Stimulated activated naive CD4-positive, alpha-beta T cell (primary cell): ENCODE measurements around the gene KRTAP12-2.
"Not testable (repeated sequence)": the region's sequence is repeated elsewhere in the genome, so short reads cannot be mapped to it uniquely, and the experiment has no call there.

ENCODE experiments used
- DNase-seq, 6 experiments: peaks; one replicate each; lab custom pipeline; 2025; lab: John Stamatoyannopoulos, UW

Gene KRTAP12-2

DNA sequence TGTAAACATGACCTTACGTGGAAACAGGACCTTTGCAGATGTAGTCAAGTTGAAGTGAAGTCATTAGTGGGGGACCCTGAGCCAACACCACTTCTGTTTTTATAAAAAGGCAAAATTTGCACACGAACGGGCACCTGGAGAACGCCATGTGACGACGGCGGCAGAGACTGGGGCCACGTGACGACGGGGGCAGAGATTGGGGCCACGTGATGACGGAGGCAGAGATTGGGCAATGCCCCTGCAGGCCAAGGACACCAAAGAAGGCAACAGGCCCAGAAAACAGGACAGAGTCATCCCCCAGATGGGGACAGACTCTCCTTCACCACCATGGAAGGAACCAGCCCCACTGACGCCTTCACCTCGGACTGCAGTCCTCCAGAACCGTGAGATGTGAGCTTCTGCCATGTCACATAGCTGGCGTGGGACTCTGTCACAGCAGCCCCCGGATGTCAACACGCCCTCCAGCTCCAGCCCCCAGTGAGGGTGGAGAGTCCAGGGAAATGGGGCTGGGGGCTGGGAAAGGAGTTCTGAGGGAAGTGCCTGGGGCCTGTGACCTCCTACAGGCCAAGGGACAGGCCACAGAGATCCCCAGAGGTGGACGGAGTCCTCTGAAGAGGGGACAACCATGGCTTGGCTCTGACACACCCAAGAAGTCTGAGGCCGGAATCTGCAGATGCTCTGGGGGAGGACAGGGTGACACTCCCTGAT is 16.3 kb downstream of the KRTAP12-2 start:
- DNase-seq: no peak

DNA sequence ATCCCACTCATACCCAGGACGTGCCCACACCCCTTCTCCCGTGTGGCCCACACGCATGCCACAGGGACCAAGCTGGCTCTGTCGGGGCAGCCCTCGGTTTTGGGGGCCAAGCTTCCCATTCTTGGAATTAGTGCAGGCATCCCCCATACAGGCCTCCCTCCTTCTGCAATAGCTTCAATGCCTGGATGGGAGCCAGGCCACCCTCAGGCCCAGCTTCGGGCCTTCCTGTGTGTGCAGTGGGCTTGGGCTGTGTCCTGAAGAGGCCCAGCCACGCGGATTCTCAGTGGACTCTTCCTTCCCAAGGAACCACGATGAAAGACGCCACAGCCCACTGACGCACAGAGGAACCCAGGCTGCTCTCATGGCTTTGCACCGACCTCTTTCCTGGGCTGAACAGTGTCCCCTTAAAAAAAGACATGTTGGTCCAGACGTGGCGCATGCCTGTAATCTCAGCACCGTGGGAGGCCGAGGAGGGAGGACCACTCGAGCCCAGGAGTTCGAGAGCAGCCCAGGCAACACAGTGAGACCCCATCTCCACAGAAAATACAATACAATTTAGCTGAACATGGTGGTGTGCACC is 17.1 kb downstream of the KRTAP12-2 start:
- DNase-seq: no peak

DNA sequence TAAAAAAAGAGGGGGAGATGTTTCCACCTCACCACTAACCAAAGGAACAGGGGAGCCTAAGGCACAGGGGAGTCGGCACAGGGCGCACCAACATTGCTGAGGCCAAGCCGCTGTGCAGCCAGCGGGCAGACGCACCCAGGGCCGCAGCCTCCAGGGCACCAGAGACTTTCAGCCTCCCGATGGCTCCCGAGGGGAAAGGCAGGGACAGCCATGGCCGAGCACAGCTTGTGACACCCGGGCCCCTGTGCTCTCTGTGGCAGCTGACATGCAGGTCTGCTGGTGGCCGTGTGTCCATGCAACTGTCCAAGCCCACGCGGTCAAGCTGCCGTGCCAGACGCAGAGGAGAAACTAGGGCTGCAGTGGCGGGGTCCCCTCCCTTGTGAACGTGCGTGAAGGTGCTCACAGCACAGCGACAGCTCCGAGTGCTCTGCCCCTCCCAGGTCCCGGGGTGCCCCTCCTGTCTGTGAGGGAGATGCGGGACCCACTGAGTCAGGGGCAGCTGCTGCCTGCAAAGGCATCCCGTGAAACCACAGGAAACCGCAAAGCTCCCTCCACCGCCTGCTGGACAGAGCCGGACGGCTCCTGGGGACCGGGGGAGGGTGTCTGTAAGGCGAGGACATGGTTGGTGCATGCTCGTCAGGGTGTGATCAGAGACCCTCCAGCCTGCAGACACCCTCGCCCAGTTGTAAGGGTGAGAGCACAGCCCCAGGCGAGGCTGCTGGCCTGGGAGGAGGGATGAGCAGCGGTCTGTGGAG is 18.0 kb downstream of the KRTAP12-2 start:
- DNase-seq: no peak

GRCh38 chr21:44647222-44647552 is 19.5 kb downstream of the KRTAP12-2 start:
- no peak for DNase-seq

DNA sequence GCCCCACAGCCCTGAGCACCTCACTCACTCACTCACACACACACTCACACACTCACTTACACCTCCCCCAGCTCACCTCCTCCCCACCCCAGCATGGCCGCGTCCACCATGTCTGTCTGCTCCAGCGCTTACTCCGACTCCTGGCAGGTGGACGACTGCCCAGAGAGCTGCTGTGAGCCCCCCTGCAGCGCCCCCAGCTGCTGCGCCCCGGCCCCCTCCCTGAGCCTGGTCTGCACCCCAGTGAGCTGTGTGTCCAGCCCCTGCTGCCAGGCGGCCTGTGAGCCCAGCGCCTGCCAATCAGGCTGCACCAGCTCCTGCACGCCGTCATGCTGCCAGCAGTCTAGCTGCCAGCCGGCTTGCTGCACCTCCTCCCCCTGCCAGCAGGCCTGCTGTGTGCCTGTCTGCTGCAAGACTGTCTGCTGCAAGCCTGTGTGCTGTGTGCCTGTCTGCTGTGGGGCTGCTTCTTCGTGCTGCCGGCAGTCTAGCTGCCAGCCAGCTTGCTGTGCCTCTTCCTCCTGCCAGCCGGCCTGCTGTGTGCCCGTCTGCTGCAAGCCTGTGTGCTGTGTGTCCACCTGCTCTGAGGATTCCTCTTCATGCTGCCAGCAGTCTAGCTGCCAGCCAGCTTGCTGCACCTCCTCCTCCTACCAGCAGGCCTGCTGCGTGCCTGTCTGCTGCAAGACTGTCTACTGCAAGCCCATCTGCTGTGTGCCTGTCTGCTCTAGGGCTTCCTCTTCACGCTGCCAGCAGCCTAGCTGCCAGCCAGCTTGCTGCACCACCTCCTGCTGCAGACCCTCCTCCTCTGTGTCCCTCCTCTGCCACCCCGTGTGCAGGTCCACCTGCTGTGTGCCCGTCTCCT is 20.1 kb downstream of the KRTAP12-2 start, which contains the start of gene KRTAP10-11:
Gene KRTAP10-11, plus strand, starts transcription at position 49 of the 856 bp plus-strand sequence. Its CDS starts 45 bp downstream, at position 94.
- not testable (repeated sequence) for DNase-seq

DNA sequence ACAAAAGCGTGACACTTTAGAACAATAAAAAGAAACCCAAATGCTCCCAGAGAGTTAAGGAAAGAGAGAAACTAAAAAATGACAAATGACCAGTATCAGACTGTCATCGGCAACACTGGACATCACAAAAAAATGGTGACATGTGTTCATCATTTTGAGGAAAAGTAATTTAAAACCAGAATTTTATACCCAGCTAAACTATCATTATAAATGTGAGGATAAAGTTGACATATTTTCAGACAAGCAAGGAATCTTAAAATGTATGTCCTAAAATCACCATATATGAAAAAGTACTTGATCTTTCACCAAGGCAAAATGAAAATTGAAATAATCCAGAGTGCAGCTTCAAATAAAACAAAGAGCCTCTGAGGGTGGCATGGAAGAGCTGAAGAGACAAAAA is 21.8 kb downstream of the KRTAP12-2 start:
- DNase-seq: no peak

GRCh38 chr21:44643741-44644310 is 22.9 kb downstream of the KRTAP12-2 start:
- no peak for DNase-seq

DNA sequence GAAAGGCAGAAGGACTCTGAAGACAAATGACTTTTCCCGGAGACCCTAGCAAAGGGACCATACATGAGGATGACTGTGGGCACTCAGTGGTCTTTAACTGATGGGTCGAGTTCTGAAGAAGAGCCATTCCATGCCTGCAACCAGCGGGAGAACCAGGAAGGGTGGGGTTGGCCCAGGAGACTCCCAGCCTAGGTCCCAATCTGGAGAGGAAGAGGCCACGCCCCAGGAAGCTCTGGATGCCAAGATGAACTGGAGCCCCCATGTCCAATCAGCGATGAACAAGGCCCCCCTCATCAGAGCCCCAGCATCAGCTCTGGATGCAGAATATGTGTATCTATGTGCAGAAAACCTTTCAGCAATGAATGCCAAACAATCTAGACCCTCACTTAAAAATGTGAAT is 26.0 kb downstream of the KRTAP12-2 start:
- DNase-seq: no peak

GRCh38 chr21:44639331-44639655 is 27.4 kb downstream of the KRTAP12-2 start:
- no peak for DNase-seq

- not testable (repeated sequence) for DNase-seq
These were observed 28.0 kb downstream of the KRTAP12-2 start for GRCh38 chr21:44638506-44639330.

GRCh38 chr21:44637851-44638348 is 28.8 kb downstream of the KRTAP12-2 start:
- DNase-seq: not testable (repeated sequence)

DNA sequence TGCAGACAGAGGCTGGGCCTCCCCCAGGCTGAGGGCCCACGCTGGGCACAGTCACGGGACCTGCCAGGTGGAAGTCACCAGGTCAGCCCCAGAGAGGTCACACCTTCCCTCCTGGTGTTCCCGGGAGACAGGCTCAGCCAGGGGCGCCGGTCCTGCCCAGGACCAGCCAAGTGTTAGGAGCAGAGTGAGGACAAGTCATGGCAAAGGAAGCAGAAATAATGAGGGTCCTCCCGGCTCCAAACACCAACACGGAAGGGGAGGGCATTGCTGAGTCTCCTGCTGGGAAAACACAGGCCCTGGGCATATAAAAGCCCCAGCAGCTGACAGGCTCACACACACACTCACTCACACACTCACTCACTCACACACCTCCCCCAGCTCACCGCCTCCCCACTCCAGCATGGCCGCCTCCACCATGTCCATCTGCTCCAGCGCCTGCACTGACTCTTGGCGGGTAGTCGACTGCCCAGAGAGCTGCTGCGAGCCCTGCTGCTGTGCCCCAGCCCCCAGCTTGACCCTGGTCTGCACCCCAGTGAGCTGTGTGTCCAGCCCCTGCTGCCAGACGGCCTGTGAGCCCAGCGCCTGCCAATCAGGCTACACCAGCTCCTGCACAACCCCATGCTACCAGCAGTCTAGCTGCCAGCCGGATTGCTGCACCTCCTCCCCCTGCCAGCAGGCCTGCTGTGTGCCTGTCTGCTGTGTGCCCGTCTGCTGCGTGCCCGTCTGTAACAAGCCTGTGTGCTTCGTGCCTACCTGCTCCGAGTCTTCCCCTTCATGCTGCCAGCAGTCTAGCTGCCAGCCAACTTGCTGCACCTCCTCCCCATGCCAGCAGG is 29.5 kb downstream of the KRTAP12-2 start, which contains the start of gene KRTAP10-10:
Gene KRTAP10-10, plus strand, starts transcription at position 339 of the 833 bp plus-strand sequence. Its CDS starts 62 bp downstream, at position 401.
- no peak for DNase-seq

DNA sequence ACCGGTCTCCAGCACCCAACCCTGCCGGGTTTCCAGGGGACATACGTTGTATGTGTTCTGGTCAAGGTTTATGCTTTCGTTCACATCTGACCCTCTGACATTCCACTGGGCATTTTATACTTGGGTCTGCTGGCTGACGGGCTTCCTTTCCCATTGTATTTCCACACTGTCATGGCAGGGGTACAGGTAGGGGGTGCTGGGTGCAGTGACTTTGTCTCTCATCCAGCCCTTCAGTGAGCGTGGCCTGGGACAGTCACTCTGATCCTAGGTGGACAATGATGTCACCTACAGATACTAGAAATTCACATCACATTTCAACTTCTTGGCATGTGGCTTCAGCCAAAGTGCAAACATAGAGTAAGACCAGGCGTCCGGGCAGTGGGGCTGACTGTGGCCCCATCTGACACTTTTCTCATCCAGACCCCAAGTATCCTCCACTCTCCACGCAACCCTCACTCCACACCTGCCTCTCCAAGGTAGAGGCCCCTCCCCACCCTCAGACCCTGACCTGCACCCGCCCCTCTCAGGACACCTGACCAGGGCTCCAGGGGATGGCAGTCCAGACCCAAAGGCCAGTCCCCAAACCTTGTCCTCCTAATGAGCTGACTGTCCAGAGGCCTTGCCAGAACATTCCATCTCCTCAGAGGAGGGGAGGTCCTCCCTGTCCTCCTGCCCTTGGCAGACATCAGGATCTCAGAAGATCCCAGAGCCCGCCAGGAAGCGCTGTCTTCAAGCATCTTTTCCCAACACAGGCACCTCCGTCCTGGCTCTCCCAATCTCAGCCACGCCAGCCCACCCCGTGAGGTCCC is 30.3 kb downstream of the KRTAP12-2 start:
- no peak for DNase-seq

GRCh38 chr21:44632067-44632466 is 34.7 kb downstream of the KRTAP12-2 start:
- no peak for DNase-seq

GRCh38 chr21:44630440-44630839 is 36.3 kb downstream of the KRTAP12-2 start:
- DNase-seq: peak in 1 of 6 experiments; percentile 9

- DNase-seq: no peak
These were observed 37.9 kb downstream of the KRTAP12-2 start for GRCh38 chr21:44628707-44629391.

GRCh38 chr21:44627831-44628233 is 38.9 kb downstream of the KRTAP12-2 start:
- not testable (repeated sequence) for DNase-seq

DNA sequence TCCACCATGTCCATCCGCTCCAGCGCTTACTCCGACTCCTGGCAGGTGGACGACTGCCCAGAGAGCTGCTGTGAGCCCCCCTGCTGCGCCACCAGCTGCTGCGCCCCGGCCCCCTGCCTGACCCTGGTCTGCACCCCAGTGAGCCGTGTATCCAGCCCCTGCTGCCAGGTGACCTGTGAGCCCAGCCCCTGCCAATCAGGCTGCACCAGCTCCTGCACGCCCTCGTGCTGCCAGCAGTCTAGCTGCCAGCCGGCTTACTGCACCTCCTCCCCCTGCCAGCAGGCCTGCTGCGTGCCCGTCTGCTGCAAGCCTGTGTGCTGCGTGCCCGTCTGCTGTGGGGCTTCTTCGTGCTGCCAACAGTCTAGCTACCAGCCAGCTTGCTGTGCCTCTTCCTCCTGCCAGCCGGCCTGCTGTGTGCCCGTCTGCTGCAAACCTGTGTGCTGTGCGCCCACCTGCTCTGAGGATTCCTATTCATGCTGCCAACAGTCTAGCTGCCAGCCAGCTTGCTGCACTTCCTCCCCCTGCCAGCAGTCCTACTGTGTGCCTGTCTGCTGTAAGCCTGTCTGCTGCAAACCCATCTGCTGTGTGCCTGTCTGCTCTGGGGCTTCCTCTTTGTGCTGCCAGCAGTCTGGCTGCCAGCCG is 39.4 kb downstream of the KRTAP12-2 start:
- DNase-seq: not testable (repeated sequence)
